Measurements from ENCODE around the gene ZBED1.
"Not testable (repeated sequence)": the region's sequence is repeated elsewhere in the genome, so short reads cannot be mapped to it uniquely, and the experiment has no call there.

Gene ZBED1

DNA sequence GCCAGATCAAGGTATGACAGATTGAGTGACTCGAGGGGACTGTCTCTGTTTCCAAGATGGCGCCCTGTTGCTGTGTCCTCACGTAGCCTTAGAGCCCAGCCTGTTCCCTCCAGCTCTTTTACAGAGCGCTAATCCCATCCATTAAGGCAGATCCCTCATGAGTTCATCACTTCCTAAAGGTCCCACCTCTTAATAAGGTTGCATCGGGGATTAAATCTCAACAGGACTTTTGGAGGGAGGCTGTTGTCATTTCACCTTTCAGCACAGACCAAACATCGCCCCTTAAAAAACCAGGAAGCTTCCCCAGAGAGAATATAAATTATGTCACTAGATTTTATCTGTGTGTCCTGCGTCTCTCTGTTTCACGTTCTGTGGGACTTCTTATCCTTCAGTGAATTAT is 32.6 kb upstream of the ZBED1 start:
- TF ChIP-seq ZFX (IDR thresholded peaks at IDR 0.05; ENCODE audit: borderline replicate concordance) (no peak), CTCF (IDR thresholded peaks at IDR 0.05) (no peak)
- H3K27ac ChIP-seq: no peak overlapping the region

GRCh38 chrX:2526390-2526789 is 25.6 kb upstream of the ZBED1 start:
- no peak for TF ChIP-seq ZFX (IDR thresholded peaks at IDR 0.05; ENCODE audit: borderline replicate concordance)
- no peak overlapping the region for H3K27ac ChIP-seq

- no peak overlapping the region for H3K27ac ChIP-seq
- TF ChIP-seq ZFX (IDR thresholded peaks at IDR 0.05; ENCODE audit: borderline replicate concordance) (no peak), CTCF (IDR thresholded peaks at IDR 0.05) (no peak)
Measured at GRCh38 chrX:2523911-2524310, 23.1 kb upstream of the ZBED1 start.

DNA sequence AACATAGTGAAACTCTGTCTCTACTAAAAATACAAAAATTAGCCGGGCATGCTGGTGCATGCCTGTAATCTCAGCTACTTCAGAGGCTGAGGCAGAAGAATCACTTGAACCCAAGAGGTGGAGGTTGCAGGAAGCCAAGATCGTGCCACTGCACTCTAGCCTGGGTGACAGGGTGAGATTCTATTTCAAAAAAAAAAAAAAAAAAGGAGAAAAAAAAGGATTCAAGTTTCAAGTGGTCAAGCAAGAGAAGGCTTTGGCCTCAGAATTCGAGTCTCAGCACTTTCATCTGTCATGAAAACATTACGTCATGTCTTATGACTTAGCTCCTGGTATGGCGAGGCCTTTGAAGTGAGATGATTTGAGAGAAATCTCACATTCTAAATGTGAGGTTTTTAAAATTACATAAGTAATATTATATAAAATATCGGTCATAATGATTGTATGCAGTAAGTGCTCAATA is 21.2 kb upstream of the ZBED1 start:
- TF ChIP-seq CTCF (IDR thresholded peaks at IDR 0.05): no peak
- H3K27ac ChIP-seq: no peak overlapping the region

- TF ChIP-seq CTCF (IDR thresholded peaks at IDR 0.05): no peak
- TF ChIP-seq ZFX (IDR thresholded peaks at IDR 0.05; ENCODE audit: borderline replicate concordance): no peak
- no peak overlapping the region for H3K27ac ChIP-seq
Measured at GRCh38 chrX:2521092-2521926, 20.5 kb upstream of the ZBED1 start.

DNA sequence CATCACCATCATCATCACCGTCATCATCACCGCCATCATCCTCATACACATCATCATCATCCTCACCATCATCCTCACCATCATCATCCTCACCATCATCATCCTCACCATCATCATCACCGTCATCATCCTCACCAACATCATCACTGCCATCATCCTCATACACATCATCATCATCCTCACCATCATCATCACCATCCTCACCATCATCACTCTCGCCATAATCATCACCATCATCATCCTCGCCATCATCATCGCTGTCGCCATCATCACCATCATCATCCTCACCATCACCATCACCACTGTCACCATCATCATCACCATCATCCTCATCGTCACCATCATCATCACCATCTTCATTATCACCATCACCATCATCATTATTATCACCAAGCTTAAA is 19.8 kb upstream of the ZBED1 start:
- TF ChIP-seq ZFX (IDR thresholded peaks at IDR 0.05; ENCODE audit: borderline replicate concordance): no peak
- no peak for TF ChIP-seq CTCF (IDR thresholded peaks at IDR 0.05)

GRCh38 chrX:2519638-2520037 is 18.9 kb upstream of the ZBED1 start:
- H3K27ac ChIP-seq: not testable (repeated sequence)

More for the DNA sequence above, 19.8 kb upstream of the ZBED1 start:
- H3K27ac ChIP-seq: no peak overlapping the region

DNA sequence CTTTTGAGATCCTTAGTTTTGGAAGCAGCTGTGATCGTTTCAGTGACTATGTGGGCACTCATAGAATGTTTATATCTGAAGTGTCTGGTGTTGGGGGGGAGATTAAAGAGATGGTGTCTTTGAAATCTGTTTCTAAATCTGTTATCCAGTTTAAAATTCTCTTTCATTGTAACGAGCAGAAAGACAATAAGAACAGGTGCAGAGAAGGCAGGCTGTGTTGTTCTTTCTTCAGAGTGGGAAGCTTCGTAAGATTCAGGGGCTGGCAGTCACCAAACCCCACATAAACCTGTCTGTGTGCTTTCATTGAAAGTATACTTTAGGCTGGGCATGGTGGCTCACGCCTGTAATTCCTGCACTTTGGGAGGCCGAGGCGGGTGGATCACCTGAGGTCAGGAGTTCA is 16.3 kb upstream of the ZBED1 start:
- H3K27ac ChIP-seq: no peak overlapping the region
- no peak for TF ChIP-seq ZFX (IDR thresholded peaks at IDR 0.05; ENCODE audit: borderline replicate concordance)
- TF ChIP-seq CTCF (IDR thresholded peaks at IDR 0.05): no peak
